Measurements from ENCODE around the gene PLEKHH2. TPM values are rescaled to one million over a fixed set of nuclear protein-coding genes. Genes with fewer than 3 reads are reported as not detected.

Gene PLEKHH2
- total and polyA plus RNA-seq, 4 donors, result 2.9 to 38.0 (median 27.2) TPM

- WGBS, 2 donors, result 6 to 10% methylated on average over 2 of the region's 2 CpGs
- Histone ChIP-seq H3K27ac (ENCODE audit: low read depth in 1 of 2, low read length in 2 of 2) (no peak overlapping the region), H3K27me3 (ENCODE audit: control insufficient read depth in 1 of 2, insufficient read depth in 2 of 2, low read length in 1 of 2) (no peaks in the 10 kb centered on the region), H3K9me3 (ENCODE audit: control insufficient read depth, low read length) (no peaks in the 10 kb centered on the region), H3K36me3 (ENCODE audit: control insufficient read depth in 1 of 2, insufficient read depth in 2 of 2, low read length in 1 of 2) (peaks cover 2 to 7% of the 10 kb centered on the region in 2 donors), H3K4me3 (ENCODE audit: low read length in 2 of 2) (no peak overlapping the region), H3K4me1 (ENCODE audit: control insufficient read depth in 1 of 2, insufficient read depth in 2 of 2, low read length in 2 of 2) (no peaks in the 10 kb centered on the region)
- ATAC-seq (ENCODE audit: low FRiP score), result no peak
- intact Hi-C loops (cut with DNase I), result no loop called here
- no peak for DNase-seq
Measured at GRCh38 chr2:43812947-43813346, 175.9 kb downstream of the PLEKHH2 start.

- Histone ChIP-seq H3K4me1 (ENCODE audit: control insufficient read depth in 1 of 2, insufficient read depth in 2 of 2, low read length in 2 of 2) (no peaks in the 10 kb centered on the region), H3K4me3 (ENCODE audit: low read length in 2 of 2) (no peak overlapping the region), H3K9me3 (ENCODE audit: control insufficient read depth, low read length) (no peaks in the 10 kb centered on the region), H3K27me3 (ENCODE audit: control insufficient read depth in 1 of 2, insufficient read depth in 2 of 2, low read length in 1 of 2) (no peaks in the 10 kb centered on the region), H3K36me3 (ENCODE audit: control insufficient read depth in 1 of 2, insufficient read depth in 2 of 2, low read length in 1 of 2) (no peaks in the 10 kb centered on the region), H3K27ac (ENCODE audit: low read depth in 1 of 2, low read length in 2 of 2) (no peak overlapping the region)
- ATAC-seq (ENCODE audit: low FRiP score) (no peak), DNase-seq (no peak)
- intact Hi-C loops (cut with DNase I), result no loop called here
- WGBS, 2 donors, result 69 to 75% methylated on average over 3 of the region's 3 CpGs
Measured at GRCh38 chr2:43814711-43815110, 177.7 kb downstream of the PLEKHH2 start.

Other genes with a start within 250 kb of the PLEKHH2 start
- gene THADA, start 41.2 kb upstream of the PLEKHH2 start, total RNA-seq, result 10 to 100 TPM; 30.5 to 38.5 TPM
- 10 to 100 TPM; 12.4 to 19.4 TPM for gene THADA, start 41.2 kb upstream of the PLEKHH2 start, polyA plus RNA-seq
- gene C1GALT1C1L, start 39.2 kb downstream of the PLEKHH2 start, total RNA-seq, result 1 to 10 TPM in 1 of 2 donors, under 1 TPM in 1; 0.29 to 1.2 TPM
- gene C1GALT1C1L, start 39.2 kb downstream of the PLEKHH2 start, polyA plus RNA-seq, result 1 to 10 TPM; 1.4 to 1.9 TPM
- 10 to 100 TPM in 1 of 2 donors, 1 to 10 TPM in 1; 8.8 to 24.6 TPM for gene DYNC2LI1, start 136.8 kb downstream of the PLEKHH2 start, total RNA-seq
- 10 to 100 TPM; 30.2 to 44.3 TPM for gene DYNC2LI1, start 136.8 kb downstream of the PLEKHH2 start, polyA plus RNA-seq
- gene ABCG5, start 201.6 kb downstream of the PLEKHH2 start, total RNA-seq, result not detected
- gene ABCG5, start 201.6 kb downstream of the PLEKHH2 start, polyA plus RNA-seq, result 1 to 10 TPM in 1 of 2 donors, not detected in 1; 8.8 TPM
- not detected for gene ABCG8, start 201.7 kb downstream of the PLEKHH2 start, total RNA-seq
- gene ABCG8, start 201.7 kb downstream of the PLEKHH2 start, polyA plus RNA-seq, result 1 to 10 TPM in 1 of 2 donors, not detected in 1; 1.9 TPM